Neural cell (in vitro differentiated cells): ENCODE measurements around the gene VEPH1. TPM values are rescaled to one million over a fixed set of nuclear protein-coding genes. Genes with fewer than 3 reads are reported as not detected.

Experiments used
- H2AFZ ChIP-seq: fragments of 200-600, 300-800 bp; sonication (generic), shearing (Covaris generic); 2 replicates; pipeline ENCODE4 v1.6.0; 2014; ENCODE audit warnings: low read depth, mild to moderate bottlenecking, antibody characterized with exemption, low read length, moderate library complexity
- H3F3A ChIP-seq: fragments of 200-600 bp; shearing (Covaris generic); 2 replicates; pipeline ENCODE4 v1.6.1; 2016; ENCODE audit warnings: mild to moderate bottlenecking, moderate library complexity, mixed read lengths, antibody characterized with exemption, low read length; ENCODE audit not compliant: insufficient read depth, poor library complexity, severe bottlenecking
- H3K27ac ChIP-seq: fragments of 200-600, 300-800 bp; sonication (generic), shearing (Covaris generic); 2 replicates; pipeline ENCODE4 v1.5.1; 2014; ENCODE audit warnings: mild to moderate bottlenecking, low read length, moderate library complexity
- H3K27me3 ChIP-seq: fragments of 300-800, 200-600 bp; sonication (generic), shearing (Covaris generic); 2 replicates; pipeline ENCODE4 v1.6.0; 2014; ENCODE audit warnings: mild to moderate bottlenecking, low read depth, low read length, moderate library complexity; ENCODE audit not compliant: insufficient read depth
- H3K36me3 ChIP-seq: fragments of 300-800, 200-600 bp; sonication (generic), shearing (Covaris generic); 2 replicates; pipeline ENCODE4 v1.5.1; 2014; ENCODE audit warnings: mild to moderate bottlenecking, antibody characterized with exemption, low read length, moderate library complexity; ENCODE audit not compliant: insufficient read depth
- H3K4me2 ChIP-seq: fragments of 300-800, 200-600 bp; sonication (generic), shearing (Covaris generic); 2 replicates; pipeline ENCODE4 v1.6.0; 2014; ENCODE audit warnings: mild to moderate bottlenecking, low read length
- H3K4me3 ChIP-seq: fragments of 300-800, 200-600 bp; sonication (generic), shearing (Covaris generic); 2 replicates; pipeline ENCODE4 v1.5.1; 2014; ENCODE audit warnings: mild to moderate bottlenecking, low read length, moderate library complexity
- H3K79me2 ChIP-seq: fragments of 200-600 bp; shearing (Covaris generic); replicated peaks from 2 replicates; pipeline ENCODE4 v1.6.0; 2014; ENCODE audit warnings: mild to moderate bottlenecking, low read length, moderate library complexity; ENCODE audit not compliant: insufficient read depth
- H3K9ac ChIP-seq: fragments of 300-800, 200-600 bp; sonication (generic), shearing (Covaris generic); 2 replicates; pipeline ENCODE4 v1.6.1; 2016; ENCODE audit warnings: mild to moderate bottlenecking, low read length, mixed read lengths
- H3K9me2 ChIP-seq: fragments of 200-600 bp; shearing (Covaris generic); 2 replicates; pipeline ENCODE4 v1.6.1; 2016; ENCODE audit warnings: mild to moderate bottlenecking, low read length, mixed read lengths; ENCODE audit not compliant: insufficient read depth
- H3K9me3 ChIP-seq: fragments of 200-600, 300-800 bp; sonication (generic), shearing (Covaris generic); 2 replicates; pipeline ENCODE4 v1.6.1; 2016; ENCODE audit warnings: mild to moderate bottlenecking, mixed run types, low read length, moderate library complexity, mixed read lengths
- H4K20me1 ChIP-seq: fragments of 200-600 bp; shearing (Covaris generic); 2 replicates; pipeline ENCODE4 v1.6.1; 2016; ENCODE audit warnings: mild to moderate bottlenecking, mixed run types; ENCODE audit not compliant: insufficient read depth
- CTCF ChIP-seq: fragments of 450-650 bp; IDR thresholded peaks from 2 replicates; pipeline ENCODE4 v1.5.1; 2014; ENCODE audit warnings: antibody characterized with exemption, mild to moderate bottlenecking, moderate library complexity; ENCODE audit not compliant: poor library complexity, severe bottlenecking
- EP300 ChIP-seq: fragments of 450-650 bp; conservative IDR thresholded peaks from 2 replicates; pipeline ENCODE4 v1.6.1; 2014; ENCODE audit warnings: antibody characterized with exemption, mild to moderate bottlenecking, moderate library complexity; ENCODE audit not compliant: poor library complexity, severe bottlenecking
- EZH2 ChIP-seq: fragments of 200-600, 300-800 bp; shearing (Covaris generic), sonication (generic); IDR thresholded peaks from 2 replicates; pipeline ENCODE4 v1.6.1; 2014; ENCODE audit warnings: antibody characterized with exemption, low read length, borderline replicate concordance, mild to moderate bottlenecking; ENCODE audit not compliant: insufficient read depth, poor library complexity, severe bottlenecking
- MXI1 ChIP-seq: fragments of 450-650 bp; conservative IDR thresholded peaks from 2 replicates; pipeline ENCODE4 v1.6.1; 2014; ENCODE audit warnings: antibody characterized with exemption, mild to moderate bottlenecking; ENCODE audit not compliant: poor library complexity, severe bottlenecking
- POLR2AphosphoS5 ChIP-seq: IDR thresholded peaks from 2 replicates; pipeline ENCODE4 v1.6.1; 2012
- RAD21 ChIP-seq: fragments of 450-650 bp; conservative IDR thresholded peaks from 2 replicates; pipeline ENCODE4 v1.6.1; 2014; ENCODE audit warnings: antibody characterized with exemption, mild to moderate bottlenecking, moderate library complexity
- REST ChIP-seq: IDR thresholded peaks from 2 replicates; pipeline ENCODE4 v1.6.1; 2012; ENCODE audit warnings: borderline replicate concordance
- SMC3 ChIP-seq: fragments of 450-650 bp; conservative IDR thresholded peaks from 2 replicates; pipeline ENCODE4 v1.6.1; 2014; ENCODE audit warnings: antibody characterized with exemption, mild to moderate bottlenecking, moderate library complexity; ENCODE audit not compliant: poor library complexity
- TAF1 ChIP-seq: IDR thresholded peaks from 2 replicates; pipeline ENCODE4 v1.6.1; 2012; ENCODE audit warnings: low read depth
- polyA plus RNA-seq: library from polyadenylated mRNA; depleted of rRNA; stranded (reverse); fragments of >200 nt; gene quantifications from 2 replicates; pipeline ENCODE4 v1.2.3, GENCODE V29; 2014

The VEPH1 gene
- polyA plus RNA-seq, 1 donor from 2014 or later = 0.89 TPM

DNA sequence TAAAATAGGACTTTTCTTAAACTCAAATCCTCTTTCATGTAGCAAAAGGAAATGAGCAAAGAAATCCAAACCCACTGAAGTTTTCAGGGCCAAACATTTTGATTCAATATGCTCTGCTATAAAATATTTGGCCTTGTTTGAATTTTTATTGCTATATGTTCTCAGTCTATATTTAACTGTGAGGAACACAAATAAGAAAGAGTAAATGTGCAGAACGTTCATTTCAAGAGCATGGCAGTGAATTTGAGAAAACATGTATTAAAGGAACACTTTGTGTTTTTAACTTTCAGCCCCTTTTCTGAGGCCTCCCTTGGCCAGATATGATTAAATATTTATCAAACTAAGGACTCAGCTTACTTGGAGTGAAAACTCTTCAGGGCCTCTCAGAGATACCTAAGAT lies 218.5 kb downstream of the VEPH1 start:
- H3K9me2 ChIP-seq = no peaks in the 10 kb centered on the region
- no peak overlapping the region for H3K4me2 ChIP-seq
- no peak overlapping the region for H3K9ac ChIP-seq
- no peaks in the 10 kb centered on the region for H3K27me3 ChIP-seq
- TF ChIP-seq POLR2AphosphoS5 (no peak), EP300 (no peak), EZH2 (no peak), TAF1 (no peak), MXI1 (no peak), CTCF (no peak), SMC3 (no peak), RAD21 (no peak), REST (no peak)
- H3K79me2 ChIP-seq = no peaks in the 10 kb centered on the region
- H4K20me1 ChIP-seq = no peaks in the 10 kb centered on the region
- no peaks in the 10 kb centered on the region for H3F3A ChIP-seq
- no peaks in the 10 kb centered on the region for H3K9me3 ChIP-seq
- no peak overlapping the region for H2AFZ ChIP-seq
- no peak overlapping the region for H3K27ac ChIP-seq
- no peak overlapping the region for H3K4me3 ChIP-seq
- H3K36me3 ChIP-seq = no peaks in the 10 kb centered on the region

DNA sequence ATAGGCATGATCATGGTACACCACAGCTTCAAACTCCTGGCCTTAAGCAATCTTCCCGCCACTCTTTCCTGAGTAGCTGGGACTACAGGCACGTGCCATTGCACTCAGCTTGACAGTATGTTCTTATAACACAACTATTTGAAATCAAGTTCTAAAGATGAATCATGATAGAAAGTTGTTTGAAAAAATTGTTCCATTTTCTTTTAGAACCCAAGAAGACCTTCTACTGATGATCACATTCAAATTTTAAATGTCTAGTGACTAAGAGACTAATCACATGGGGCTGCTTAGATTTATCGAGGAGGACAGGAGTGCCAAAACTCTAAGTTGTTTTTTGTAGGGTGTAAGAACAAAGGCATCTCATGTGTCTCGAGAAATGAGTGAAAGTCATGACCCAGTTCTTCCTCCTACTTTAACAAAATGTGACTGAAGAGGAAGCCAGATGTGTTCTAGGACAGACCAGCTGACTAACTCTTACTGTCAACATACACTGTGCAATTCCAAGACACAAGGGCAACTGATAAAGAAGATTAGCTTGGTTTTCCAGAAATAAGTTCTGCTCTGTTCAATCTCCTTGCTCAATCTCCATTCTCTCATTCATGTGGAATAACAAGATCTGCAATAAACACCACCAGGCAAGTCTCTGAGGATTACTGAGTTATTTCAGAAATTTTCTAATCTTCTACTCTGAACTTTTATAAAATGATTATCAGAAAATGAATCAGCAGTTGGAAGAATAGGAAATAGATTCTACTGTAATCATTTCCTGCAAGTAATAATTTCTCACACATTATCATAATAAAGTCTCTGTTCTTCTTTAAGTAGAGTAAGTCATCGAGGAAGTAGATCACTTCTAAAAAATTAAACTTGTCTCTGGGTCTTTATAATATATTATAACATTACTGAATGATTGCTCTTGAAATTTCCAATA lies 220.7 kb downstream of the VEPH1 start:
- no peak overlapping the region for H3K9ac ChIP-seq
- no peaks in the 10 kb centered on the region for H3K9me3 ChIP-seq
- H3K27me3 ChIP-seq = no peaks in the 10 kb centered on the region
- no peaks in the 10 kb centered on the region for H3K36me3 ChIP-seq
- H3K79me2 ChIP-seq = no peaks in the 10 kb centered on the region
- H4K20me1 ChIP-seq = no peaks in the 10 kb centered on the region
- no peak overlapping the region for H2AFZ ChIP-seq
- no peaks in the 10 kb centered on the region for H3F3A ChIP-seq
- no peak overlapping the region for H3K4me3 ChIP-seq
- TF ChIP-seq REST (no peak), EP300 (no peak), RAD21 (no peak), EZH2 (no peak), POLR2AphosphoS5 (no peak), TAF1 (no peak), SMC3 (no peak)
- no peak overlapping the region for H3K27ac ChIP-seq
- no peak overlapping the region for H3K4me2 ChIP-seq
- no peaks in the 10 kb centered on the region for H3K9me2 ChIP-seq
